ENCODE data around the gene SMOC1.

Gene SMOC1, protein sequence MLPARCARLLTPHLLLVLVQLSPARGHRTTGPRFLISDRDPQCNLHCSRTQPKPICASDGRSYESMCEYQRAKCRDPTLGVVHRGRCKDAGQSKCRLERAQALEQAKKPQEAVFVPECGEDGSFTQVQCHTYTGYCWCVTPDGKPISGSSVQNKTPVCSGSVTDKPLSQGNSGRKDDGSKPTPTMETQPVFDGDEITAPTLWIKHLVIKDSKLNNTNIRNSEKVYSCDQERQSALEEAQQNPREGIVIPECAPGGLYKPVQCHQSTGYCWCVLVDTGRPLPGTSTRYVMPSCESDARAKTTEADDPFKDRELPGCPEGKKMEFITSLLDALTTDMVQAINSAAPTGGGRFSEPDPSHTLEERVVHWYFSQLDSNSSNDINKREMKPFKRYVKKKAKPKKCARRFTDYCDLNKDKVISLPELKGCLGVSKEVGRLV

DNA sequence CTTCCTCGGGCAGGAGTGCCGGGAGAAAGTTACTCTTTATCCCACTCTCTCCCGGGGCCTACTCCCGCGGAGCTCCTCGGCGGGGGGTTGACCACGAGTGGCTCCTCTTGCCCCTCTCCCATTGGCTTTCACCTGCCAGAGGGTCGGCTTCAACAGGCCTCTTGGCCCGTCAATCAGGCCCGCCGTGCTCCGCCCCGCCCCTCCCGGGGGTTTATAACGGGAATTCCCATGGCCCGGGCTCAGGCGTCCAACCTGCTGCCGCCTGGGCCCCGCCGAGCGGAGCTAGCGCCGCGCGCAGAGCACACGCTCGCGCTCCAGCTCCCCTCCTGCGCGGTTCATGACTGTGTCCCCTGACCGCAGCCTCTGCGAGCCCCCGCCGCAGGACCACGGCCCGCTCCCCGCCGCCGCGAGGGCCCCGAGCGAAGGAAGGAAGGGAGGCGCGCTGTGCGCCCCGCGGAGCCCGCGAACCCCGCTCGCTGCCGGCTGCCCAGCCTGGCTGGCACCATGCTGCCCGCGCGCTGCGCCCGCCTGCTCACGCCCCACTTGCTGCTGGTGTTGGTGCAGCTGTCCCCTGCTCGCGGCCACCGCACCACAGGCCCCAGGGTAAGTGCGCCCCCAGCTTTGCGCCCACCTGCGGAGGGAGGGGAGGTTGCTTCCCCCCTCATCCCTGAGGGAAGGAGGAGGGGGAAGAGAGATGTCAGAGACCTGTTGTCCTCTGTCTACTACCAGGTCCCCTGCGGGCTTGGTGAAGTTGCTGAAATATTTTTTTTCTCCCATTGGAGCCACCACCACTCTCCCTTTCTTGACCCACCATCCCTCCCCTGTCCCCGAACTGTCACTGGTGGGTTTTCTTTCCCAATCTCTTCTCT lies at the start of gene SMOC1:
Gene SMOC1, plus strand, starts transcription at position 242 of the 869 bp plus-strand sequence. Its CDS starts 263 bp downstream, at position 505.
- no peak for TF ChIP-seq EZH2 (IDR thresholded peaks at IDR 0.05; ENCODE audit: borderline replicate concordance, low read length)
- TF ChIP-seq, protein P1, sequence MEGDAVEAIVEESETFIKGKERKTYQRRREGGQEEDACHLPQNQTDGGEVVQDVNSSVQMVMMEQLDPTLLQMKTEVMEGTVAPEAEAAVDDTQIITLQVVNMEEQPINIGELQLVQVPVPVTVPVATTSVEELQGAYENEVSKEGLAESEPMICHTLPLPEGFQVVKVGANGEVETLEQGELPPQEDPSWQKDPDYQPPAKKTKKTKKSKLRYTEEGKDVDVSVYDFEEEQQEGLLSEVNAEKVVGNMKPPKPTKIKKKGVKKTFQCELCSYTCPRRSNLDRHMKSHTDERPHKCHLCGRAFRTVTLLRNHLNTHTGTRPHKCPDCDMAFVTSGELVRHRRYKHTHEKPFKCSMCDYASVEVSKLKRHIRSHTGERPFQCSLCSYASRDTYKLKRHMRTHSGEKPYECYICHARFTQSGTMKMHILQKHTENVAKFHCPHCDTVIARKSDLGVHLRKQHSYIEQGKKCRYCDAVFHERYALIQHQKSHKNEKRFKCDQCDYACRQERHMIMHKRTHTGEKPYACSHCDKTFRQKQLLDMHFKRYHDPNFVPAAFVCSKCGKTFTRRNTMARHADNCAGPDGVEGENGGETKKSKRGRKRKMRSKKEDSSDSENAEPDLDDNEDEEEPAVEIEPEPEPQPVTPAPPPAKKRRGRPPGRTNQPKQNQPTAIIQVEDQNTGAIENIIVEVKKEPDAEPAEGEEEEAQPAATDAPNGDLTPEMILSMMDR (IDR thresholded peaks at IDR 0.05; ENCODE audit: low read length), result no peak

DNA sequence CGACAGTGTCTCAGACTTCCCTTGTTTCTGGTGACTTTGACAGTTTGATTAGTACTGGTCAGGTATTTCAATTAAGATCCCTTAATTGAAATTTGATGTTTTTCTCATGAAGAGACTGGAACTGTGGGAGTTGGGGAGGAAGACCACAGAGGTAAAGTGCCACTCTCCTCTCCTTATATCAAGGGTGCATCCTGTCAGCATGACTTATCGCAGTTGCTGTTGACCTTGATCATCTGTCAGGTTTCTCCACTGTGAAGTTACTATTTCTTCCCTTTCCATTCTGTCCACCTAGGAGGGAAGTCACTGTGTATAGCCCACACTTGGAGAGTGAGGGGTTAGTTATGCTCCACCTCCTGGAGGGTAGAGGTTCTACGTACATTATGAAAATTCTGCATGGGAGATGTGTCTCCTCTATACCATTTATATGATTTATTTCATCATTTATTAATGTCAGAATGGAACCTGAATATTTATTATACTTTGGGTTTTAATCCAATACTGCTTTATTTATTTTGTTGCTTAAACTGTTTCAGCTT lies 40.3 kb upstream of the SMOC1 start:
- H3K4me3 ChIP-seq (ENCODE audit: low read depth, low read length, poor library complexity, severe bottlenecking), result no peak overlapping the region
- H3K9ac ChIP-seq (ENCODE audit: low read length), result no peak overlapping the region
- H3K79me2 ChIP-seq (ENCODE audit: insufficient read depth, low read length), result no peaks in the 10 kb centered on the region
- no peaks in the 10 kb centered on the region for H4K20me1 ChIP-seq (ENCODE audit: insufficient read depth, low read length)
- H3K27ac ChIP-seq (ENCODE audit: low read depth, low read length, poor library complexity, severe bottlenecking), result no peak overlapping the region
- H3K4me1 ChIP-seq (ENCODE audit: insufficient read depth, low read length, severe bottlenecking), result no peaks in the 10 kb centered on the region
- no peaks in the 10 kb centered on the region for H3K9me2 ChIP-seq (ENCODE audit: low read depth, low read length)
- no peaks in the 10 kb centered on the region for H3K27me3 ChIP-seq (ENCODE audit: insufficient read depth, low read length)
- no peak overlapping the region for H2AFZ ChIP-seq (ENCODE audit: low read length)
- H3F3A ChIP-seq (ENCODE audit: insufficient read depth, low read length), result no peaks in the 10 kb centered on the region
- H3K9me3 ChIP-seq (ENCODE audit: low read length), result no peaks in the 10 kb centered on the region
- TF ChIP-seq, protein P1 (IDR thresholded peaks at IDR 0.05; ENCODE audit: low read length), result no peak
- TF ChIP-seq EZH2 (IDR thresholded peaks at IDR 0.05; ENCODE audit: borderline replicate concordance, low read length), result no peak
- H3K36me3 ChIP-seq (ENCODE audit: insufficient read depth, low read length), result no peaks in the 10 kb centered on the region
- H3K4me2 ChIP-seq (ENCODE audit: low read length), result no peak overlapping the region

More for the DNA sequence above, at the start of gene SMOC1:
- no peaks in the 10 kb centered on the region for H3F3A ChIP-seq (ENCODE audit: insufficient read depth, low read length)
- no peak within 1 kb of the TSS for H3K4me3 ChIP-seq (ENCODE audit: low read depth, low read length, poor library complexity, severe bottlenecking)
- no peaks in the 10 kb centered on the region for H3K79me2 ChIP-seq (ENCODE audit: insufficient read depth, low read length)
- no peak within 1 kb of the TSS for H2AFZ ChIP-seq (ENCODE audit: low read length)
- no peaks in the 10 kb centered on the region for H3K9me3 ChIP-seq (ENCODE audit: low read length)
- no peaks in the 10 kb centered on the region for H3K36me3 ChIP-seq (ENCODE audit: insufficient read depth, low read length)
- H3K9me2 ChIP-seq (ENCODE audit: low read depth, low read length), result no peaks in the 10 kb centered on the region
- no peak within 1 kb of the TSS for H3K4me2 ChIP-seq (ENCODE audit: low read length)
- H4K20me1 ChIP-seq (ENCODE audit: insufficient read depth, low read length), result no peaks in the 10 kb centered on the region
- no peak within 1 kb of the TSS for H3K27ac ChIP-seq (ENCODE audit: low read depth, low read length, poor library complexity, severe bottlenecking)
- H3K4me1 ChIP-seq (ENCODE audit: insufficient read depth, low read length, severe bottlenecking), result no peaks in the 10 kb centered on the region
- H3K27me3 ChIP-seq (ENCODE audit: insufficient read depth, low read length), result 0 out of 2 replicates have a peak, but pooled peaks cover 6% of the 10 kb centered on the region
- H3K9ac ChIP-seq (ENCODE audit: low read length), result no peak within 1 kb of the TSS

DNA sequence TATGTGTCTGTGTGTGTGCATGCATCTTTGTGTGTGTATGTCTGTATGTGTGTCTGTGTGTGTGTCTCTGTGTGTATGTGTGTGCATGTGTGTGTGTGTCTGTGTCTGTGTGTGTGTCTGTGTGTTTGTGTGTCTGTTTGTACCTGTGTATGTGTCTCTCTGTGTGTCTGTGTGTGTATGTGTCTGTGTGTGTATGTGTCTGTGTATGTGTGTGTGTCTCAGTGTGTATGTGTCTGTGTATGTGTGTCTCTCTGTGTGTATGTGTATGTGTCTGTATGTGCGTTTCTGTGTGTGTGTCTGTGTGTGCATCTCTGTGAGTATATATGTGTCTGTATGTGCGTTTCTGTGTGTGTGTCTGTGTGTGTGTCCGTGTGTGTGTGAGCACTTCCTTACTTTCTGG lies 39.6 kb upstream of the SMOC1 start:
- Histone ChIP-seq H3K9me3 (ENCODE audit: low read length) (no peaks in the 10 kb centered on the region), H3K4me3 (ENCODE audit: low read depth, low read length, poor library complexity, severe bottlenecking) (no peak overlapping the region), H3K27me3 (ENCODE audit: insufficient read depth, low read length) (no peaks in the 10 kb centered on the region), H3K9ac (ENCODE audit: low read length) (no peak overlapping the region), H4K20me1 (ENCODE audit: insufficient read depth, low read length) (no peaks in the 10 kb centered on the region), H2AFZ (ENCODE audit: low read length) (no peak overlapping the region), H3F3A (ENCODE audit: insufficient read depth, low read length) (no peaks in the 10 kb centered on the region), H3K4me2 (ENCODE audit: low read length) (no peak overlapping the region), H3K79me2 (ENCODE audit: insufficient read depth, low read length) (no peaks in the 10 kb centered on the region), H3K27ac (ENCODE audit: low read depth, low read length, poor library complexity, severe bottlenecking) (no peak overlapping the region), H3K36me3 (ENCODE audit: insufficient read depth, low read length) (no peaks in the 10 kb centered on the region), H3K9me2 (ENCODE audit: low read depth, low read length) (no peaks in the 10 kb centered on the region), H3K4me1 (ENCODE audit: insufficient read depth, low read length, severe bottlenecking) (no peaks in the 10 kb centered on the region)
- TF ChIP-seq EZH2 (IDR thresholded peaks at IDR 0.05; ENCODE audit: borderline replicate concordance, low read length), result no peak
- TF ChIP-seq, protein P1 (IDR thresholded peaks at IDR 0.05; ENCODE audit: low read length), result no peak
